T-cell (primary cell): ENCODE results near the gene FKBP14. TPM values are rescaled to one million over a fixed set of nuclear protein-coding genes. Genes with fewer than 3 reads are reported as not detected.

Experiments
- ATAC-seq, 4 experiments: fragments of 200-7000 bp in 3 of 4; fragments of 150-1000 bp in 1 of 4; cut with Tn5 transposase; replicated peaks in 1 of 4; 1 replicate in 3 of 4; 2 replicates in 1 of 4; pipeline ENCODE4 v1.10.0; 2021; ENCODE audit warnings: moderate library complexity in 3 of 4, mild to moderate bottlenecking in 2 of 4, moderate number of reproducible peaks in 1 of 4
- CTCF ChIA-PET, 2 donors: fragments of 300-600 bp; sonication (Branson Sonifier 250); formaldehyde crosslinking; loops; one replicate each; lab custom pipeline; 2022; ENCODE audit warnings: antibody characterized with exemption in 2 of 2; lab: Charles Lee
- POLR2A ChIA-PET, 2 donors: fragments of 300-600 bp; sonication (Branson Sonifier 250); formaldehyde crosslinking; loops; one replicate each; lab custom pipeline; 2022; ENCODE audit warnings: antibody characterized with exemption in 2 of 2; lab: Charles Lee
- DNase-seq, 35 experiments: peaks; one replicate each; pipeline versions ENCODE4 v3.0.0 to v3.0.0-alpha.2; 2013 to 2023
- H3K27ac ChIP-seq: one replicate; pipeline ENCODE4 v1.5.1; 2013; ENCODE audit warnings: low read length
- H3K27me3 ChIP-seq, 2 experiments: replicated peaks in 1 of 2; 1 replicate in 1 of 2; 2 replicates in 1 of 2; pipeline versions ENCODE4 v1.6.1 to v1.7.0; 2013; ENCODE audit warnings: low read length in 1 of 2, mixed read lengths in 1 of 2; ENCODE audit not compliant: control insufficient read depth in 2 of 2, insufficient read depth in 2 of 2; ENCODE audit errors: extremely low read depth in 1 of 2
- H3K36me3 ChIP-seq, 2 donors: 1 replicate in 1 of 2; 2 replicates in 1 of 2; pipeline versions ENCODE4 v1.6.1 to v1.7.0; 2013; ENCODE audit warnings: low read length in 1 of 2; ENCODE audit not compliant: control insufficient read depth in 2 of 2, insufficient read depth in 1 of 2; ENCODE audit errors: extremely low read depth in 1 of 2
- H3K4me1 ChIP-seq, 2 experiments: 1 replicate in 1 of 2; 2 replicates in 1 of 2; pipeline versions ENCODE4 v1.6.1 to v1.7.0; 2013; ENCODE audit warnings: low read length in 2 of 2, mixed read lengths in 1 of 2; ENCODE audit not compliant: insufficient read depth in 2 of 2, control insufficient read depth in 1 of 2; ENCODE audit errors: extremely low read depth in 1 of 2
- H3K4me3 ChIP-seq, 2 donors: 1 replicate in 1 of 2; 2 replicates in 1 of 2; pipeline versions ENCODE4 v1.5.1 to v1.7.0; 2013; ENCODE audit warnings: mild to moderate bottlenecking in 2 of 2, low read length in 1 of 2, moderate library complexity in 1 of 2; ENCODE audit not compliant: control insufficient read depth in 1 of 2; ENCODE audit errors: extremely low read depth in 1 of 2
- H3K9me3 ChIP-seq: 2 replicates; pipeline ENCODE4 v1.7.0; 2013
- H3K27ac Mint-ChIP-seq, 2 donors: one replicate each; pipeline ENCODE4 v1.8.0; 2020 to 2021; ENCODE audit warnings: mild to moderate bottlenecking in 2 of 2, mixed read lengths in 2 of 2
- H3K27me3 Mint-ChIP-seq, 2 donors: one replicate each; pipeline ENCODE4 v1.8.0; 2021 to 2022; ENCODE audit warnings: mixed read lengths in 2 of 2
- H3K36me3 Mint-ChIP-seq: one replicate; pipeline ENCODE4 v1.8.0; 2021; ENCODE audit warnings: mixed read lengths
- H3K4me1 Mint-ChIP-seq, 3 donors: one replicate each; pipeline ENCODE4 v1.8.0; 2020 to 2022; ENCODE audit warnings: mixed read lengths in 3 of 3, mild to moderate bottlenecking in 1 of 3
- H3K4me3 Mint-ChIP-seq, 3 donors: one replicate each; pipeline ENCODE4 v1.8.0; 2020 to 2022; ENCODE audit warnings: mild to moderate bottlenecking in 3 of 3, mixed read lengths in 3 of 3, moderate library complexity in 3 of 3
- H3K9me3 Mint-ChIP-seq, 3 donors: one replicate each; pipeline ENCODE4 v1.8.0; 2020 to 2022; ENCODE audit warnings: mixed read lengths in 3 of 3
- WGBS: methylation state at CpG from one replicate; pipeline ENCODE4 v1.1.5; 2013; ENCODE audit warnings: missing lambda C conversion rate; ENCODE audit not compliant: insufficient coverage; 5-methylcytosine and 5-hydroxymethylcytosine counted together
- total RNA-seq, 35 experiments: library from RNA in 6 of 35; stranded (reverse) in 6 of 35; fragments of 120-200 nt in 1 of 35; gene quantifications; one replicate each; pipeline versions ENCODE4 v1.2.1 to v1.2.4 and lab custom pipeline; 2013 to 2026

Gene FKBP14
- total RNA-seq, 5 donors from 2014 or later (not counting 1 experiment from before 2014, with no cell fraction given): 4.2 to 5.0 (median 4.5) TPM

GRCh38 chr7:29974286-29974685 is 52.2 kb downstream of the FKBP14 start:
- POLR2A ChIA-PET: interaction anchor here in 1 of 2 donors (0.7 kb wide), 1 partner anchor 14 kb away, joined by 10 read pairs; no protein-coding TSS in a partner anchor
- Histone ChIP-seq H3K4me1 (peaks cover 2 to 19% of the 10 kb centered on the region in 2 experiments), H3K27me3 (peaks cover 0 to 14% of the 10 kb centered on the region in 2 experiments), H3K27ac (no peak overlapping the region), H3K4me3 (no peak overlapping the region), H3K9me3 (no peaks in the 10 kb centered on the region), H3K36me3 (no peaks in the 10 kb centered on the region)
- H3K27me3 Mint-ChIP-seq: peaks cover 6 to 26% of the 10 kb centered on the region in 2 donors
- H3K27ac Mint-ChIP-seq: no peak overlapping the region
- no peaks in the 10 kb centered on the region for H3K9me3 Mint-ChIP-seq
- CTCF ChIA-PET: interaction anchor here in 1 of 2 donors (0.7 kb wide), 1 partner anchor 500 kb away, joined by 4 read pairs; no protein-coding TSS in a partner anchor
- no peak overlapping the region for H3K4me3 Mint-ChIP-seq
- DNase-seq (no peak), ATAC-seq (no peak)
- H3K4me1 Mint-ChIP-seq: peaks cover 8 to 15% (median 11%) of the 10 kb centered on the region in 3 donors
- no peaks in the 10 kb centered on the region for H3K36me3 Mint-ChIP-seq
- no CpG with 5 or more reads among the region's 3 CpGs for WGBS

GRCh38 chr7:29972315-29972669 is 54.2 kb downstream of the FKBP14 start:
- H3K4me1 Mint-ChIP-seq: peaks cover 12 to 17% (median 16%) of the 10 kb centered on the region in 3 donors
- WGBS: 100% methylated on average over 1 of the region's 1 CpG
- POLR2A ChIA-PET: interaction anchor here in 1 of 2 donors (0.6 kb wide), 1 partner anchor 1727 kb away, joined by 3 read pairs; no protein-coding TSS in a partner anchor

GRCh38 chr7:29971566-29972314 is 54.8 kb downstream of the FKBP14 start:
- ChIA-PET POLR2A (interaction anchor here in 1 of 2 donors (0.6 kb wide), 1 partner anchor 1727 kb away, joined by 3 read pairs; no protein-coding TSS in a partner anchor), CTCF (no interaction called here)
- Mint-ChIP-seq H3K27me3 (peaks cover 6 to 25% of the 10 kb centered on the region in 2 donors), H3K4me1 (peaks cover 12 to 17% (median 16%) of the 10 kb centered on the region in 3 donors), H3K27ac (no peak overlapping the region), H3K36me3 (no peaks in the 10 kb centered on the region), H3K9me3 (no peaks in the 10 kb centered on the region), H3K4me3 (no peak overlapping the region)
- ATAC-seq (no peak), DNase-seq (no peak)
- H3K4me3 ChIP-seq: no peak overlapping the region
- H3K36me3 ChIP-seq: no peaks in the 10 kb centered on the region
- no peak overlapping the region for H3K27ac ChIP-seq
- WGBS: no CpG with 5 or more reads among the region's 5 CpGs
- H3K4me1 ChIP-seq: peaks cover 2 to 13% of the 10 kb centered on the region in 2 experiments
- H3K9me3 ChIP-seq: no peaks in the 10 kb centered on the region
- peaks cover 0 to 13% of the 10 kb centered on the region in 2 experiments for H3K27me3 ChIP-seq

More at GRCh38 chr7:29972315-29972669, 54.2 kb downstream of the FKBP14 start:
- H3K27ac Mint-ChIP-seq: no peak overlapping the region
- no peak overlapping the region for H3K4me3 ChIP-seq
- H3K27ac ChIP-seq: no peak overlapping the region
- H3K27me3 Mint-ChIP-seq: peaks cover 6 to 25% of the 10 kb centered on the region in 2 donors
- CTCF ChIA-PET: interaction anchor here in 1 of 2 donors (0.6 kb wide), 1 partner anchor 40 kb away, joined by 4 read pairs; no protein-coding TSS in a partner anchor
- ATAC-seq (no peak), DNase-seq (no peak)
- H3K36me3 ChIP-seq: no peaks in the 10 kb centered on the region
- H3K9me3 Mint-ChIP-seq: no peaks in the 10 kb centered on the region
- H3K4me1 ChIP-seq: peaks cover 2 to 17% of the 10 kb centered on the region in 2 experiments
- H3K4me3 Mint-ChIP-seq: no peak overlapping the region
- H3K9me3 ChIP-seq: no peaks in the 10 kb centered on the region
- H3K36me3 Mint-ChIP-seq: no peaks in the 10 kb centered on the region
- H3K27me3 ChIP-seq: peaks cover 0 to 12% of the 10 kb centered on the region in 2 experiments

- no peak overlapping the region for H3K4me3 ChIP-seq
- no peaks in the 10 kb centered on the region for H3K36me3 ChIP-seq
- POLR2A ChIA-PET: no interaction called here
- H3K9me3 ChIP-seq: no peaks in the 10 kb centered on the region
- no peaks in the 10 kb centered on the region for H3K36me3 Mint-ChIP-seq
- H3K27me3 ChIP-seq: peaks cover 0 to 13% of the 10 kb centered on the region in 2 experiments
- no peak for DNase-seq
- H3K4me1 Mint-ChIP-seq: peaks cover 12 to 17% (median 16%) of the 10 kb centered on the region in 3 donors
- no peak overlapping the region for H3K27ac ChIP-seq
- peaks cover 14 to 32% of the 10 kb centered on the region in 2 donors for H3K27me3 Mint-ChIP-seq
- WGBS: 91% methylated on average over 1 of the region's 1 CpG
- CTCF ChIA-PET: interaction anchor here in 1 of 2 donors (1.0 kb wide), 1 partner anchor 93 kb away, joined by 3 read pairs; no protein-coding TSS in a partner anchor
- H3K27ac Mint-ChIP-seq: no peak overlapping the region
- no peak overlapping the region for H3K4me3 Mint-ChIP-seq
- no peaks in the 10 kb centered on the region for H3K9me3 Mint-ChIP-seq
- no peak for ATAC-seq
- peaks cover 2 to 9% of the 10 kb centered on the region in 2 experiments for H3K4me1 ChIP-seq
Measured at GRCh38 chr7:29970158-29970557, 56.3 kb downstream of the FKBP14 start.

GRCh38 chr7:29969738-29970137 is 56.8 kb downstream of the FKBP14 start:
- Mint-ChIP-seq H3K36me3 (no peaks in the 10 kb centered on the region), H3K27me3 (peaks cover 14 to 33% of the 10 kb centered on the region in 2 donors), H3K4me3 (no peak overlapping the region), H3K27ac (no peak overlapping the region), H3K4me1 (peaks cover 12 to 17% (median 16%) of the 10 kb centered on the region in 3 donors), H3K9me3 (no peaks in the 10 kb centered on the region)
- no peak for ATAC-seq
- Histone ChIP-seq H3K27me3 (peaks cover 0 to 13% of the 10 kb centered on the region in 2 experiments), H3K27ac (no peak overlapping the region), H3K4me1 (peaks cover 2 to 9% of the 10 kb centered on the region in 2 experiments), H3K4me3 (no peak overlapping the region), H3K9me3 (no peaks in the 10 kb centered on the region), H3K36me3 (no peaks in the 10 kb centered on the region)
- WGBS: 76% methylated on average over 2 of the region's 2 CpGs
- DNase-seq: no peak
- ChIA-PET POLR2A (no interaction called here), CTCF (no interaction called here)

GRCh38 chr7:29968683-29969395 is 57.7 kb downstream of the FKBP14 start:
- no peaks in the 10 kb centered on the region for H3K36me3 Mint-ChIP-seq
- POLR2A ChIA-PET: no interaction called here
- H3K27me3 ChIP-seq: peaks cover 0 to 13% of the 10 kb centered on the region in 2 experiments
- peak overlapping the region in 1 of 3 donors; percentile 6 for H3K4me3 Mint-ChIP-seq
- ATAC-seq (no peak), DNase-seq (no peak)
- peaks cover 12 to 17% (median 16%) of the 10 kb centered on the region in 3 donors for H3K4me1 Mint-ChIP-seq
- H3K4me1 ChIP-seq: peaks cover 2 to 9% of the 10 kb centered on the region in 2 experiments
- no peaks in the 10 kb centered on the region for H3K36me3 ChIP-seq
- H3K27ac Mint-ChIP-seq: no peak overlapping the region
- peaks cover 14 to 31% of the 10 kb centered on the region in 2 donors for H3K27me3 Mint-ChIP-seq
- WGBS: 72% methylated on average over 5 of the region's 12 CpGs
- no peaks in the 10 kb centered on the region for H3K9me3 Mint-ChIP-seq
- no peak overlapping the region for H3K27ac ChIP-seq
- CTCF ChIA-PET: no interaction called here
- no peaks in the 10 kb centered on the region for H3K9me3 ChIP-seq
- H3K4me3 ChIP-seq: no peak overlapping the region
